NCI-H1105 (cell line): ENCODE data around the gene RASAL1.

Experiments used
- DNase-seq: peaks from one replicate; lab custom pipeline; 2025; lab: John Stamatoyannopoulos, UW

RASAL1 gene

DNA sequence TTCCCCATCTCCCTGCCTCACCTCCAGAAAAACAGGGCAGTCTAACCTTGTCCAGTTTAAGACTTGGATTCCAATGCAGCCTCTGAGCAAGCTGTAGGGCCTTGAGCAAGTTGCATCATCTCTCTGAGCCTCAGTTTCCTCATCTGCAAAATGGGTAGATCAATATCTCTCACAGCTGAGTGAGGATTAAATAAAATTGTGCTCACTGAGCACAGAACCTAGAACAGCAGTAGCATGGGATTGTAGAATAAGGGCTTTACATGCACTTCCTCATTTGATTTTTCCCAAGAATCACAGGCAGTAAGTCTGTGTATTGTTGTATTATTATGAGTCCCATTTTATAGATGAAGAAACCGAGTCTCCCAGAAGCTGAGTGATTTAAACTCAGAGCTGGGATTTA lies 77.0 kb downstream of the RASAL1 start:
- DNase-seq: no peak

DNA sequence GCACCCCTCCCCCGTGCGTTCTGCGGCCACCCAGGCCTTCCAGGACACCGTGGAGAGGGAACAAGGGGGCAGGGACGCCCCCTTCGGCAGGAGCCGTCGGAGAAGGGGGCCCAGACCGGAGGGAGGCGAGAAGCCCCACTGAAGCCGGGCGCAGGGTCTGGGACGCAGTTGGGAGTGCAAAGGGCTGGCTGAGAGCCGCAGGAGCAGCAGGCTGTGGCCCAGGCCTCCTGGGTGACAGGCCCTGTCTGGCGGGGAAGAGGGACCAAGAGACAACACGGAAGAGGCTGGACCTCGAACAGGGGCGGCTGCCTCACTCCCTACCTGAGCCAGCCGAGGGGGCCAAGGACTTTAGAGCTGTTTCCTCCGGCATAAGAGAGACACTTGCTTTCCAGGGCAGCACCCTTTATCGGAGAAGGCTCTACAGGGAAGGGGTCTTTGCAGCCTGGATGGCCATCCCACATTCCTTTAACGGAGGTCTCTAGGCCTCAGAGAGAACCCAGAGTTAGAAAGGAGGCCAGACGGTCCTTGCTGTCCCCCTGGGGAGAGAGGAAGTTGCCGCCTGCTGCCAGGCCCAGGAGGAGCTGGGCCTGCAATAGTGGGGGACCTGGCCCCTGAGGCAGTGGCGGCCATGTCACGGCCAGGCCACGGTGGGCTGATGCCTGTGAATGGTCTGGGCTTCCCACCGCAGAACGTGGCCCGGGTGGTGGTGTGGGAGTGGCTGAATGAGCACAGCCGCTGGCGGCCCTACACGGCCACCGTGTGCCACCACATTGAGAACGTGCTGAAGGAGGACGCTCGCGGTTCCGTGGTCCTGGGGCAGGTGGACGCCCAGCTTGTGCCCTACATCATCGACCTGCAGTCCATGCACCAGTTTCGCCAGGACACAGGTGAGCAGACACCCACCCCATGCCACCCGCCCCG lies 77.7 kb downstream of the RASAL1 start:
- no peak for DNase-seq

DNA sequence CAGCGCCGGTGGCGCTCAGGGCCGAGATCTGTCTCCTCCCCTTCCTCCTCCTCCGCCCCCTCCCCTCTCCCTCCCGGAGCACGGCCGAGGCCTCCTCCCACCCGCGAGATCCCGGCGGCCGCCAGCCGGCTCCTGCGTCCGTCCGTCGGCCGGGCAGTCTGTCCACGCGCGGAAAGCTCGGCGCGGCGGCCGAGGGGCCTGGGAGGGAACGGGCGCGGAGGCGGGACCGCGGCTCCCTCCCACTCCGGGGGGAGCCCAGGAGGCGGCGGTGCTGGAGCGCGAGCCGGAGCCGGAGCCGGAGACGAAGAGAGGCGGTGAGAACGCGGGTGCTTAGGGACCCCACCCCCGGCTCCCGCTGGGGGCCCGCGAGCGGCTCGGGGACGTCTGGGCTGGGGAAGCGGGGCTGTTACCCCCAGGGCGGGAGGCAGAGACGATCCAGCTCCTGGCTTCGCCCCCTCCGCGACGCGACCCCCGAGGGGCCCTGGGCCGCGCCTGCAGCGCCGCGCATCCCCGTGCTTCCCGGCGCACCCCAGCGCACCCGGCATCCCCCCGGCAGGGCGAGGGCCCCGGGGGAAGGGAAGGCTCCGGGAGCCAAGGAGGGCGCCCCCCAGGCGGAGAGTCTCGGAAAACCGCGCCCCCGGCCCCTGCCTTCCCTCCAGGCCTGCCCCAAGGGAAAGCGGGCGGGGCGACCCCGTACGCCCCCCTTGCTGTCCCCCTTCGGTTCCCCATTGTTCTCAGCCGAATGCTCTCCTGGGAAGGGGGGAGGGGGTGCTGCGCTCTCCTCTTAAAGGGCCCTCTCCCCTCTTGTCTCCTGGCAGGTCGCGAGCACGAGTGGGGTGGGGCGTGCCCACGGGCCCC lies 78.7 kb downstream of the RASAL1 start, which contains the start of gene DTX1:
DTX1 (plus strand) TSS at position 100 of the 858 bp plus-strand sequence. CDS start 1,463 bp downstream, outside the sequence.
- DNase-seq: peak; percentile 35

DNA sequence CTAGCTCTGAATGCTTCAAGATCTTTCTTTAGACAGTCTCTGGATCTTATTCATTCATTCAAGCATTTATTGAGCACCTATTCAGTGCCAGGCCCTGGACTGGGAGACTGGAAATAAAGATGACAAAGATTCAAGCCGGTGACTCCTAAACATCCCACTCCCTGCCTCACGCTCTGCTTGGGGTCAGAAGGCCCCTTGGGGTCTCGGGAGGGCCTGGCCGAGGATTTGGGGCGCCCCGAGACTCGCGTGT lies 79.3 kb downstream of the RASAL1 start:
- DNase-seq: no peak

DNA sequence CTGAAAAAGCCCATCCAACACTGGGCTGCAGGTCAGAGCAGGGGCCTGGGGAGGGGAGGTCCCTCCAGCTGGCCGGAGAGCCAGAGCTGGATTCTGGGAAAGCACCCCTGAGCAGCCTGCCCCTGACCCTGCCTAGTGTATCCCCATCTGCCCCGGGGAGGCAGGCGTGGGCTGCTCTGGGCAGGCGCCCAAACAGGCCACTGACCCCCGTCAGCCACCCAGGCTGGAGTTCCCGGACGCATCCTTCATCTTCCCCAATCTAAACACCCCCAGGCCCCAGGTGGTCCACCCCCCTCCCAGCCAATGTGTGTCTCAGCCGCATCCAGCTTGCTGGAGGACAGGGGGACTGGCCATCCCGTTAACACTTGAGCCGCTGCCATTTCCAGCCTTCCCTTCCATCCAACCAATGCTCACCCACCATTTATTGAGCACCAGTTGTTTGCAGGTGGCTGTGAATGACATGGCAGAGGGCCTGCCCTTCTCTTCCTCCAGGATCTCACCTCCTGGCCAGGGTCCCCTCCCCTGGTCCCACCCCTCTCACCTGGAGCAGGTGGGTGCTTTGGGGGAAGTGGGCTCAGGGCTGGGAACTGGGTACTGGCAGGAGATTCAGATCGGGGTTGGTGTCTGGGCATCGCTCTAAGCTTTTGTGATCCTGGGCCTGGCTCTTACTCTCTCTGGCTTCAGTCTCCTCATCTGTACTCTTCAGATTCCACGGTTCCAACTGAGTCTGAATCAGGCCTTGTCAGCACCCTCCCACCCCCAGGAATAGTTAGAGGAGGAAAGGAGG lies 79.8 kb downstream of the RASAL1 start:
- no peak for DNase-seq

DNA sequence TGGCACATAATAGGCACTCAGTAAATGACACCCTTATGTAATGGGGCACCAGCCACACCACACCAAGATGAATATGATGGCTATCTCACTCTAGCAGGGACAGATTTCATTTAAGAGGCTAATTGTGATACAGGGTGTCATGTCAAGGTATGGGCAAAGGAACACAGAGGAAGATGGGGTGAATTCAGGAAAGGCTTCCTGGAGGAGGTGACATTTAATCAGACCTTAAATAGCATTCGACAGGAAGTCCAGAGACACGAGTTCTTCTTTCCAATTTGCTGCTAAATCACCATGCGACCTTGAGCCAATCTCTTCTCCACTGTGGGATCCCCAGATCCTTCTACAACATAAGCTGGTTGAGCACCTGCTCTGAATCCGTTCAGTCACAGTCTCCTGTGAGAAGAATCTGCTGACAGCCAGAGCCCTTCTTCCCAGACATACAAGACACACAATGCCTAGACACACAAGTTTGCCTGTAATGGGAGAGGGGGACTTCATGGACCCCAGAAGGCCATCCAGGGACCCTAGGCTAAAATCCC lies 80.5 kb downstream of the RASAL1 start:
- DNase-seq: no peak

DNA sequence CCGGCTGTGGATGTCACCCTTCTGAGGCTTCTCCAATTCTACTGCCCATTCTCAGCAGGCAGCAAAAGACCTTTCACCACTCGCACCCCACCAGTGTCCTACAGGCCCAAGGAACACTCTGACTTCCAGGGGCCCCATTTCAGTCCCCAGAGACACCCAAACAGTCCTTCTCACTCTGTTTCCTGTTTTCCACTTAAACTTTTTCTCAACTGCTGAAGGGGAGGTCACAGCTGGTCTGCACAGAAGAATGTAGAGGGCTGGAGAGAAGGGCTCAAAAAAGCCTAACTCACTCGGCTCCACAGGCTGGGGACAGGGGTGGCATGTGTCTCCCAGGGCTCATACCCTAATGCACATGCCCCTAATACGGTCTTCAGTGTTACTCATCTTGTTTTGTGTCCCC lies 83.2 kb downstream of the RASAL1 start:
- no peak for DNase-seq

DNA sequence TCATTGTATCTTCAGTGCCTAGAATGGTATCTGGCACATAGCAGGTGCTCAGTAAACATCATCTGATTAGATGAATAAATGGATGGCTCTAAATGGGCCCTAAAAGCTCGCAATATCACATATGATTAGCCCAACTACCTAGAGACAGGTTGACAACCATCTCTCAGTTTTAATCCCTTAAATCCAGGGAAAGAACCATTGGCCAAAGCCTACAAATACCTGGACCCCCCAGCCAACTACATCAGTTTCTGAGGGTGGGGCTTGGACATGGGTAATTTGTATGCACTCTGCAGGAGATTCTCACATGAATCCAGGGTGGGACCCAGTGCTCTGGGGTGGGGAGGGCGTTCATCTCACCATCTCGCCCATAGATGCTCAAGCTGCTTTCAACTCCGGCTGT lies 83.8 kb downstream of the RASAL1 start:
- no peak for DNase-seq

DNA sequence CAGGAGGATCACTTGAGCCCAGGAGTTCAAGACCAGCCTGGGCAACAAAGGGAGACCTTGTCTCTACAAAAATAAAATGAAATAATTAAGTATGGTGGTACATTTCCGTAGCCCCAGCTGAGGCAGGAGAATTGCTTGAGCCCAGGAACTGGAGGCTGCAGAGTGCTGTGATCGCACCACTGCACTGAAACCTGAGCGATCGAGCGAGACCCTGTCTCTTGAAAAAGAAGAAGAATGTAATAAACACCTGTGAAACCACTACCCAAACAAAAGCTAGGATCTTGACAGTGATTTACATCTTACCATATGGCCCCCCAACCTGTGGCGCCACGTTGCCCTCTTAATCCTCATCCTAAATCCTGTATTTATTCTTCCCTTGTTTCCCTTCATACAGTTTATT lies 84.8 kb downstream of the RASAL1 start:
- DNase-seq: no peak

DNA sequence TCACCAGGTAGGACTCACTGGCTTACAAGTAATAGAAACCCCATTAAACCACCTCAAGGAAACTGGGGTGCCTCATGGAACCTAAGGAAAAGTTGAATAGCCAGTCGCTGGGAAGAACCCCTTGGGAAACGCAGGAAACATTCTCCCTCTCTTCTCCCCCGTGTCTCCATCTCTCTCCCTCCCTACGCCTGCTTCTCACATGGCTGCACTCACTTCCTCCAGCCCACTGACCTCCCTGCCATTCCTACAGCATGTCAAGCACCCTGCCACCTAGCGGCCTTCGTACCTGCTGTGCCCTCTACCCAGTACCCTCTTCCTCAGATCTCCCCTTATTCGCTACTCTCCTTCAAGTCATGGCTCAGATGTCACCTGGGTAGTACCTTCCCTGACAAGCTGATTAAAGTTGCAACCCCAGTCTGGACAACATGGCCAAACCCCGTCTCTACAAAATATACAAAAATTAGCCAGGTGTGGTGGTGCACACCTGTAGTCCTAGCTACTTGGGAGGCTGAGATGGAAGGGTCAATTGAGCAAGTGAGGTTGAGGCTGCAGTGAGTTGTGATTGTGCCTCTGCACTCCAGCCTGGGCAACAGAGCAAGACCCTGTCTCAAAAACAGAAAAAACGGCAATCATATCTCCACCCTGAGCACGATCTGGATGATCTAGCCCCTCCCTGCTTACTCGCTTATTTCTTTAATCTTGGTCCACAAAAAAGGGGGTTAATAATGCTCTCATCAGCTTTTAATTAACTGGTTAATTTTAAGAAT lies 85.4 kb downstream of the RASAL1 start:
- no peak for DNase-seq
